DND-41 (cell line): ENCODE measurements around the gene GPC6.

Experiments
- CTCF ChIP-seq: IDR thresholded peaks from 2 replicates; pipeline ENCODE4 v1.5.1; 2012; ENCODE audit warnings: borderline replicate concordance, low read length, moderate library complexity, mild to moderate bottlenecking; ENCODE audit not compliant: poor library complexity, severe bottlenecking; ENCODE audit errors: extremely low read depth
- EZH2 ChIP-seq: IDR thresholded peaks from 3 replicates; pipeline ENCODE4 v1.6.1; 2012; ENCODE audit warnings: borderline replicate concordance, low read depth, mild to moderate bottlenecking, moderate library complexity, low read length, inconsistent platforms; ENCODE audit not compliant: severe bottlenecking

DNA sequence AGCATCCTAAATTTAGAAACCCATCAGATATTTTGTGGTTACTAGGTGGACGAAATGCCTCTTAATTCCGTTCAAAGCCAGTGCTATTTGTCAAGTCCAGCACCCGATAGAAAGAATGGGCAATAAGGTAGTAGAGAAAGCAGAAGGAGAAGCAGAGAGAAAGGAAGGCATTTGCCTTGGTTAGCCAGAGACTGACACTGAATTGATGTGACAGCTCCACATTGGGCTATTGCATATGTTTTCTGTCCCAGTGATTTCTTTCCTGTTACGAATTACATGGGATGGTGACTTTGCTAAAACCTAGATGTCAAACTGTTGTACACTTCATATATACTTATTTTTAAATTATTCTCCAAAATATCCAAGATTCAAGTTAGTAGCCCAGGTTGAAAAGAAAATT lies 710.3 kb downstream of the GPC6 start:
- TF ChIP-seq CTCF (no peak), EZH2 (no peak)
